Measurements from ENCODE around the gene RAB23. TPM values are rescaled to one million over a fixed set of nuclear protein-coding genes. Genes with fewer than 3 reads are reported as not detected.

RAB23 gene
- total RNA-seq, 4 donors from 2014 or later: 21.7 to 28.5 (median 25.1) TPM

DNA sequence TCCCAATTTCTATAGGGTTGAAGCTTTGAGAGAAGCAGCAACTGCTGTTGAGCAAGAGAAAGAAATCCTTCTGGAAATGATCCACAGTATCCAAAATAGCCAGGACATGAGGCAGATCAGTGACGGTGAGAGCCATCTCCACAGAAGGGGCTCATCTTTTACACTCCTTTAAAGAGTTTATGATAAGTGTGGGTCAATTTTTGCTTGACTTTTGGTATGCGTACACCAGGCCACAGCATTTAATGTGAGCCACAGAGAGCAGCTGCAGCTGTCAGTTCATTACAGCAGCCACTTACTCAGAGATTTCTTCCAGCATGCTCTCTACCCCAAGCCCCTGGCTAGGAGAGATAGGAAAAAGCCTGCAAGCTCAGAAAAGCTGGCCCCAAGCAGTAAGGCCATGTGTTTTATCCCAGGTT lies 40.1 kb downstream of the RAB23 start:
- H3K9me3 ChIP-seq: no peaks in the 10 kb centered on the region
- peaks cover 0 to 14% (median 3%) of the 10 kb centered on the region in 4 donors for H3K36me3 ChIP-seq
- H3K4me3 ChIP-seq: no peak overlapping the region
- H3K27ac ChIP-seq: peak overlapping the region; percentile 36 to 94 (median 72)
- H3K4me1 ChIP-seq: peaks cover 0 to 16% (median 1%) of the 10 kb centered on the region in 4 donors
- no peak for DNase-seq
- intact Hi-C loops (cut with DNase I; ENCODE audit: low total_unique reads) (no loop called here), in situ Hi-C loops (cut with MboI; ENCODE audit: low pct_ligation_motif_present in 1 of 4, low pct_unique_long_range_greater_than_20kb in 1 of 4, low sequenced_read_pairs in 3 of 4) (loop anchor here in 2 of 4 donors (25.0 kb wide), 1 partner anchor 130 kb away; the partner anchor contains the start of gene PRIM2 (in 2 of the 2))
- H3K27me3 ChIP-seq: no peaks in the 10 kb centered on the region
- 66% methylated on average over 2 of the region's 2 CpGs; no CpG with 5 or more reads in 1 of the 2 donors for WGBS, 2 donors (ENCODE audit: low coverage in 1 of 2)
- TF ChIP-seq POLR2AphosphoS5 (IDR thresholded peaks at IDR 0.05): peak in 1 of 3 donors; percentile 8
- TF ChIP-seq, protein P1, sequence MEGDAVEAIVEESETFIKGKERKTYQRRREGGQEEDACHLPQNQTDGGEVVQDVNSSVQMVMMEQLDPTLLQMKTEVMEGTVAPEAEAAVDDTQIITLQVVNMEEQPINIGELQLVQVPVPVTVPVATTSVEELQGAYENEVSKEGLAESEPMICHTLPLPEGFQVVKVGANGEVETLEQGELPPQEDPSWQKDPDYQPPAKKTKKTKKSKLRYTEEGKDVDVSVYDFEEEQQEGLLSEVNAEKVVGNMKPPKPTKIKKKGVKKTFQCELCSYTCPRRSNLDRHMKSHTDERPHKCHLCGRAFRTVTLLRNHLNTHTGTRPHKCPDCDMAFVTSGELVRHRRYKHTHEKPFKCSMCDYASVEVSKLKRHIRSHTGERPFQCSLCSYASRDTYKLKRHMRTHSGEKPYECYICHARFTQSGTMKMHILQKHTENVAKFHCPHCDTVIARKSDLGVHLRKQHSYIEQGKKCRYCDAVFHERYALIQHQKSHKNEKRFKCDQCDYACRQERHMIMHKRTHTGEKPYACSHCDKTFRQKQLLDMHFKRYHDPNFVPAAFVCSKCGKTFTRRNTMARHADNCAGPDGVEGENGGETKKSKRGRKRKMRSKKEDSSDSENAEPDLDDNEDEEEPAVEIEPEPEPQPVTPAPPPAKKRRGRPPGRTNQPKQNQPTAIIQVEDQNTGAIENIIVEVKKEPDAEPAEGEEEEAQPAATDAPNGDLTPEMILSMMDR (IDR thresholded peaks at IDR 0.05): no peak

DNA sequence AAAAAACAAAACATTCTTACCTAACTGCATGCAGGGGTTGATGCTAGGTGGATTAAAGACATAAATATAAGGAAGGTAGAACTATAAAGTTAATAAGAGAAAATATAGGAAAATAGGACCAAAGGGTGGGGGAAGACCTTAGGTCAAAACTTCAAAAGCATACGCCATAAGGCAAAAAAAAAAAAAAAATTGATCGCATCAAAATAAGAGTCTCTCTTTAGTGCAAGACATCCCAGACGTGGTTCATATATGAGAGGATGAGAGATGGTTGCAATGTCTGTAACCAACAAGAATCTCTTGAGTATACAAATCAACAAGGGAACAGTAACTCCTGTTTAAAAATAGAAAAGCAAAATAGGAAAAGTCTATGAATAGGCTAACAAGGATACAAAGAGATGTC lies 41.5 kb downstream of the RAB23 start:
- in situ Hi-C loops (cut with MboI; ENCODE audit: low pct_ligation_motif_present in 1 of 4, low pct_unique_long_range_greater_than_20kb in 1 of 4, low sequenced_read_pairs in 3 of 4): loop anchor here in 2 of 4 donors (25.0 kb wide), 1 partner anchor 132 kb away; the partner anchor contains the start of gene PRIM2 (in 2 of the 2)
- peaks cover 0 to 14% (median 3%) of the 10 kb centered on the region in 4 donors for H3K36me3 ChIP-seq
- H3K9me3 ChIP-seq: no peaks in the 10 kb centered on the region
- peak overlapping the region; percentile 90 to 94 (median 93) for H3K27ac ChIP-seq
- no peak for DNase-seq
- WGBS, 2 donors (ENCODE audit: low coverage in 1 of 2): 83 to 88% methylated on average over 3 of the region's 3 CpGs
- no peak overlapping the region for H3K4me3 ChIP-seq
- intact Hi-C loops (cut with DNase I; ENCODE audit: low total_unique reads): no loop called here
- peaks cover 0 to 24% (median 1%) of the 10 kb centered on the region in 4 donors for H3K4me1 ChIP-seq
- TF ChIP-seq EP300 (IDR thresholded peaks at IDR 0.05; ENCODE audit: low read depth) (no peak), POLR2A (IDR thresholded peaks at IDR 0.05) (no peak), POLR2AphosphoS5 (IDR thresholded peaks at IDR 0.05) (no peak)
- no peaks in the 10 kb centered on the region for H3K27me3 ChIP-seq

DNA sequence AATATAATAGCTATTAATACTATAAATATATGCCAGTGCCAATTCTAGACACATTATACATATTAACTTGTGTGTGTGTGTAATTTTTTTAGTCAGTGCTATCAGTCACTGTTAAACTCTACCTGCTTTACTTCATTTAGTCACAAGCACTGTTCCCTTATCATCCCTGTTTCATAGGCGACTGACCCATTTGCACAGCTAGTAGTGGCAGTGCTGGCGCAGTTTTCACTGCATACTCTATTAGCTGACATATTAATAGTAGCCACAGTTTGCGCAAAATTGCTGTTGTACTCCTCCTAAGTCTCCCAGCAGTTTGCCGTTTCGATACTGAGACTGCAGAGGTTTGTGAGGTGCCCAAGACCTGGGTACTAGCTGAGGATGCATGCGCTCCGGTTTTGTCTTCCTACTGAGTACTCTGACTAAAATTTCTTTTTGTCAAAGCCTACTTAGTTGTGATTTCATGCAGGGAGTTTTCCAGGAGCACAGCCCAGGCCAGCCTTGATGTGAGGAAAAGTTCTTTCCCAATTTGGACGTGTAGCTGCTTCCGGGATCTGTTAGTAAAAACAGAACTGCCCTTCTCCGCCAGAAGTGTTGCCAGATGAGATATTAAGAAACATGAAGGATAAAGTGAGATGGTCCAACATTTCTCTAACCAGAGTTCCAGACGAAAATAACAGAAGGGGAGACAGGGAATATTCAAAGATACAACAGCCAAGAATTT lies 44.4 kb downstream of the RAB23 start:
- H3K9me3 ChIP-seq: no peaks in the 10 kb centered on the region
- H3K4me3 ChIP-seq: no peak overlapping the region
- intact Hi-C loops (cut with DNase I; ENCODE audit: low total_unique reads): loop anchor here (5.0 kb wide), 1 partner anchor 45 kb away; the partner anchor contains the start of gene RAB23
- H3K27me3 ChIP-seq: no peaks in the 10 kb centered on the region
- peak overlapping the region; percentile 90 to 94 (median 93) for H3K27ac ChIP-seq
- TF ChIP-seq POLR2AphosphoS5 (IDR thresholded peaks at IDR 0.05): peak; percentile 27 to 33 (median 29)
- TF ChIP-seq, protein P1 (IDR thresholded peaks at IDR 0.05): no peak
- in situ Hi-C loops (cut with MboI; ENCODE audit: low pct_ligation_motif_present in 1 of 4, low pct_unique_long_range_greater_than_20kb in 1 of 4, low sequenced_read_pairs in 3 of 4): loop anchor here in 2 of 4 donors (25.0 kb wide), 1 partner anchor 135 kb away; the partner anchor contains the start of gene PRIM2 (in 2 of the 2)
- DNase-seq: peak; percentile 29
- 74 to 84% methylated on average over 6 to 11 of the region's 11 CpGs for WGBS, 2 donors (ENCODE audit: low coverage in 1 of 2)
- peaks cover 0 to 36% (median 4%) of the 10 kb centered on the region in 4 donors for H3K4me1 ChIP-seq
- peaks cover 0 to 3% (median under 1%) of the 10 kb centered on the region in 4 donors for H3K36me3 ChIP-seq

DNA sequence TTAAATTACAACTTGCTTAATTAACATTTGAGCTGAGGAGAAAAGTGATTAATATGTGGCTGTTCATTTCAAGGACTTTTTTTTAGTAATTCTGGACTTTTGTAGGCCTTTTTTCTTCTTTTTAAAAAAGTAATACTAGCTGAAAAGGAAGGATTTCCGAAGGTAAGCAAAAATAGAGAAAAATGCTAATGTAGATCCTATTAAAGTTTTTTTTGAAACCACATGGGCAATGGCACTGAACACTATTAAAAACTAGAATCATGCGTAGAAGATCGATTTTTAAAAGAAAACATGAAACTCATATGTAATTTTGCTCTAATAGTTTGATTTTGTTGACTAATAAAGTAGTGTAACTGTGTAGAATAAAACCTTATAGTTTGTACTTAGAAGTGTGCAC lies 47.6 kb downstream of the RAB23 start:
- TF ChIP-seq, protein P1 (IDR thresholded peaks at IDR 0.05): no peak
- no peak for TF ChIP-seq POLR2AphosphoS5 (IDR thresholded peaks at IDR 0.05)
- no peak for TF ChIP-seq POLR2A (IDR thresholded peaks at IDR 0.05)
- no peak for TF ChIP-seq EP300 (IDR thresholded peaks at IDR 0.05; ENCODE audit: low read depth)
- intact Hi-C loops (cut with DNase I; ENCODE audit: low total_unique reads): loop anchor here (5.0 kb wide), 1 partner anchor 143 kb away; the partner anchor contains the start of gene PRIM2
- in situ Hi-C loops (cut with MboI; ENCODE audit: low pct_ligation_motif_present in 1 of 4, low pct_unique_long_range_greater_than_20kb in 1 of 4, low sequenced_read_pairs in 3 of 4): no loop called here
- no peaks in the 10 kb centered on the region for H3K9me3 ChIP-seq
- 63 to 75% methylated on average over 3 of the region's 3 CpGs for whole genome bisulfite sequencing, 2 donors (ENCODE audit: low coverage in 1 of 2)
- H3K4me3 ChIP-seq: peak overlapping the region in 3 of 4 donors; percentile 10 to 89 (median 59)
- DNase-seq: no peak
- no peaks in the 10 kb centered on the region for H3K36me3 ChIP-seq
- H3K4me1 ChIP-seq: peaks cover 0 to 41% (median 3%) of the 10 kb centered on the region in 4 donors
- H3K27me3 ChIP-seq: no peaks in the 10 kb centered on the region
- H3K27ac ChIP-seq: peak overlapping the region; percentile 90 to 94 (median 93)
